Tibial nerve (tissue), 4 donors: ENCODE measurements around the gene AMBP. TPM values are rescaled to one million over a fixed set of nuclear protein-coding genes. Genes with fewer than 3 reads are reported as not detected.

ENCODE experiments used
- DNase-seq, 2 donors: peaks; one replicate each; pipeline ENCODE4 v3.0.0-alpha.2; 2019; ENCODE audit warnings: low spot score in 2 of 2
- H3K27ac ChIP-seq, 4 donors: fragments of 200-600 bp; sonication (generic) in 3 of 4; one replicate each; pipeline ENCODE4 v1.5.1; 2017 to 2019; ENCODE audit warnings: mild to moderate bottlenecking in 1 of 4
- H3K27me3 ChIP-seq, 2 donors: fragments of 200-600 bp; sonication (generic) in 1 of 2; one replicate each; pipeline versions ENCODE4 v1.5.1 to v1.6.0; 2017 to 2019
- H3K36me3 ChIP-seq, 3 donors: fragments of 200-600 bp; sonication (generic); one replicate each; pipeline ENCODE4 v1.5.1; 2018 to 2019
- H3K4me1 ChIP-seq, 4 donors: fragments of 200-600 bp; sonication (generic) in 3 of 4; one replicate each; pipeline ENCODE4 v1.5.1; 2017 to 2019
- H3K4me3 ChIP-seq, 4 donors: fragments of 200-600 bp; sonication (generic) in 3 of 4; one replicate each; pipeline ENCODE4 v1.5.1; 2017 to 2019; ENCODE audit warnings: mild to moderate bottlenecking in 1 of 4, moderate library complexity in 1 of 4
- H3K9me3 ChIP-seq, 4 donors: fragments of 200-600 bp; sonication (generic) in 3 of 4; one replicate each; pipeline ENCODE4 v1.5.1; 2017 to 2019
- EP300 ChIP-seq, 2 donors: sonication (generic); formaldehyde crosslinking; IDR thresholded peaks; one replicate each; pipeline ENCODE4 v1.6.1; 2017; ENCODE audit warnings: antibody characterized with exemption in 2 of 2, mild to moderate bottlenecking in 1 of 2
- POLR2A ChIP-seq, 2 donors: fragments of 450-650 bp; IDR thresholded peaks; one replicate each; pipeline ENCODE4 v1.6.1; 2017; ENCODE audit warnings: antibody characterized with exemption in 2 of 2, mild to moderate bottlenecking in 2 of 2, moderate library complexity in 2 of 2
- WGBS, 2 donors: methylation state at CpG; one replicate each; pipeline ENCODE4 v1.1.5; 2018; 5-methylcytosine and 5-hydroxymethylcytosine counted together
- total RNA-seq, 4 donors: library from RNA; depleted of rRNA; stranded (reverse); fragments of >200 nt; gene quantifications; one replicate each; pipeline ENCODE4 v1.1.0, GENCODE V29; 2016
- TF ChIP-seq, protein P1 (sequence below), 5 experiments: fragments of 200-600 bp in 3 of 5; fragments of 450-650 bp in 2 of 5; sonication (generic) in 3 of 5; IDR thresholded peaks; one replicate each; pipeline ENCODE4 v1.5.1; 2016 to 2019; ENCODE audit warnings: antibody characterized with exemption in 5 of 5, mild to moderate bottlenecking in 3 of 5, moderate library complexity in 2 of 5

Gene AMBP
- total RNA-seq, 4 donors from 2014 or later = not detected

- peaks cover 0 to 18% (median 5%) of the 10 kb centered on the region in 4 donors for H3K4me1 ChIP-seq
- H3K4me3 ChIP-seq = peak overlapping the region; percentile 12 to 57 (median 37)
- WGBS, 2 donors = 4 to 5% methylated on average over 14 to 40 of the region's 77 CpGs
- peaks cover 0 to 31% of the 10 kb centered on the region in 2 donors for H3K27me3 ChIP-seq
- TF ChIP-seq EP300 (IDR thresholded peaks at IDR 0.05) (no peak), POLR2A (IDR thresholded peaks at IDR 0.05) (no peak)
- TF ChIP-seq, protein P1, sequence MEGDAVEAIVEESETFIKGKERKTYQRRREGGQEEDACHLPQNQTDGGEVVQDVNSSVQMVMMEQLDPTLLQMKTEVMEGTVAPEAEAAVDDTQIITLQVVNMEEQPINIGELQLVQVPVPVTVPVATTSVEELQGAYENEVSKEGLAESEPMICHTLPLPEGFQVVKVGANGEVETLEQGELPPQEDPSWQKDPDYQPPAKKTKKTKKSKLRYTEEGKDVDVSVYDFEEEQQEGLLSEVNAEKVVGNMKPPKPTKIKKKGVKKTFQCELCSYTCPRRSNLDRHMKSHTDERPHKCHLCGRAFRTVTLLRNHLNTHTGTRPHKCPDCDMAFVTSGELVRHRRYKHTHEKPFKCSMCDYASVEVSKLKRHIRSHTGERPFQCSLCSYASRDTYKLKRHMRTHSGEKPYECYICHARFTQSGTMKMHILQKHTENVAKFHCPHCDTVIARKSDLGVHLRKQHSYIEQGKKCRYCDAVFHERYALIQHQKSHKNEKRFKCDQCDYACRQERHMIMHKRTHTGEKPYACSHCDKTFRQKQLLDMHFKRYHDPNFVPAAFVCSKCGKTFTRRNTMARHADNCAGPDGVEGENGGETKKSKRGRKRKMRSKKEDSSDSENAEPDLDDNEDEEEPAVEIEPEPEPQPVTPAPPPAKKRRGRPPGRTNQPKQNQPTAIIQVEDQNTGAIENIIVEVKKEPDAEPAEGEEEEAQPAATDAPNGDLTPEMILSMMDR (IDR thresholded peaks at IDR 0.05) = no peak
- no peak overlapping the region for H3K27ac ChIP-seq
- H3K36me3 ChIP-seq = no peaks in the 10 kb centered on the region
- no peak for DNase-seq
- peaks cover 0 to 18% (median 2%) of the 10 kb centered on the region in 4 donors for H3K9me3 ChIP-seq
Measured at GRCh38 chr9:114098021-114098935, 20.2 kb upstream of the AMBP start.

- WGBS, 2 donors = 21 to 38% methylated on average over 13 to 18 of the region's 18 CpGs
- Histone ChIP-seq H3K27me3 (peaks cover 0 to 31% of the 10 kb centered on the region in 2 donors), H3K9me3 (peaks cover 0 to 13% (median 2%) of the 10 kb centered on the region in 4 donors), H3K36me3 (no peaks in the 10 kb centered on the region), H3K4me1 (peaks cover 0 to 18% (median 5%) of the 10 kb centered on the region in 4 donors), H3K4me3 (peak overlapping the region in 3 of 4 donors; percentile 12 to 57 (median 40)), H3K27ac (no peak overlapping the region)
- no peak for DNase-seq
- TF ChIP-seq POLR2A (IDR thresholded peaks at IDR 0.05) (no peak), EP300 (IDR thresholded peaks at IDR 0.05) (no peak)
- TF ChIP-seq, protein P1 (IDR thresholded peaks at IDR 0.05) = no peak
Measured at GRCh38 chr9:114097613-114098020, 19.5 kb upstream of the AMBP start.

GRCh38 chr9:114096866-114097612, 18.9 kb upstream of the AMBP start:
- no peaks in the 10 kb centered on the region for H3K36me3 ChIP-seq
- TF ChIP-seq EP300 (IDR thresholded peaks at IDR 0.05) = no peak
- no peak for TF ChIP-seq POLR2A (IDR thresholded peaks at IDR 0.05)
- TF ChIP-seq, protein P1 (IDR thresholded peaks at IDR 0.05) = no peak
- H3K4me3 ChIP-seq = no peak overlapping the region
- H3K4me1 ChIP-seq = peaks cover 0 to 18% (median 5%) of the 10 kb centered on the region in 4 donors
- DNase-seq = no peak
- no peak overlapping the region for H3K27ac ChIP-seq
- 67 to 72% methylated on average over 14 of the region's 14 CpGs for WGBS, 2 donors
- H3K27me3 ChIP-seq = peaks cover 0 to 31% of the 10 kb centered on the region in 2 donors
- H3K9me3 ChIP-seq = peaks cover 0 to 7% (median 0%) of the 10 kb centered on the region in 4 donors

DNA sequence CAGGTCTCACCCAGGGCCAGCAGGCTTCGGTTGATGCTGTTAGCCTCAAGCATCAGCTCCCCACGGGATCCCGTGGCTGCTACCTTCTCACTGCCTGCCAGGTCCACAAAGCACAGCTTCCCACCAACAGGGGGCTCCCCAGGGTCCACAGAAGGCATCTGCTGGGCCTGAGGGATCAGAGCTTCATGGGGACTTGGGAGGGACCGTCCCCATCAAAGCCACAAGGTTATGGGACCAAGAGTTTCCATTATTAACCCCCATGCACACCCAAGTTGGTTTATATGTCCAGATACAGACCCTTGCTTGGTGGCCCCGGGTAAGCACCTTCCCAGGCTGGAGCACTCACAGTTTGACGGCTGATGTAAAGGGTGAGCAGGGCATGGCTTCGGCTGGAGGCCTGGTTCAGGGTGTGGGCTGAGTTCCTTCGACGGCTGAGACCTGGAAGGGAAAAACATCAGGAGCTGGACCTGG, 18.0 kb upstream of the AMBP start:
- Histone ChIP-seq H3K27me3 (peaks cover 0 to 31% of the 10 kb centered on the region in 2 donors), H3K4me1 (peaks cover 0 to 18% (median 5%) of the 10 kb centered on the region in 4 donors), H3K36me3 (no peaks in the 10 kb centered on the region), H3K27ac (no peak overlapping the region), H3K9me3 (no peaks in the 10 kb centered on the region), H3K4me3 (no peak overlapping the region)
- WGBS, 2 donors = 87 to 92% methylated on average over 9 of the region's 9 CpGs
- DNase-seq = no peak
- TF ChIP-seq POLR2A (IDR thresholded peaks at IDR 0.05) = no peak
- TF ChIP-seq, protein P1 (IDR thresholded peaks at IDR 0.05) = no peak
- TF ChIP-seq EP300 (IDR thresholded peaks at IDR 0.05) = no peak
